GM21526 (cell line): Measurements from ENCODE around the gene RAB6A.

ENCODE experiments used
- ATAC-seq: cut with Tn5 transposase; IDR thresholded peaks from one replicate; pipeline ENCODE4 v1.9.1; 2021; ENCODE audit warnings: moderate library complexity; ENCODE audit not compliant: unreplicated experiment, low FRiP score

The RAB6A gene

GRCh38 chr11:73659961-73660360 lies 100.9 kb downstream of the RAB6A start:
- no peak for ATAC-seq

- no peak for ATAC-seq
Measured at GRCh38 chr11:73656985-73657384, 103.9 kb downstream of the RAB6A start.

GRCh38 chr11:73655686-73656085 lies 105.2 kb downstream of the RAB6A start:
- ATAC-seq: no peak

- no peak for ATAC-seq
Measured at GRCh38 chr11:73654482-73655021, 106.3 kb downstream of the RAB6A start.

GRCh38 chr11:73653996-73654395 lies 106.9 kb downstream of the RAB6A start:
- no peak for ATAC-seq

- no peak for ATAC-seq
Measured at GRCh38 chr11:73652856-73653559, 107.9 kb downstream of the RAB6A start.

- no peak for ATAC-seq
Measured at GRCh38 chr11:73652046-73652730, 108.7 kb downstream of the RAB6A start.

- ATAC-seq: no peak
Measured at GRCh38 chr11:73651661-73652045, 109.2 kb downstream of the RAB6A start.

GRCh38 chr11:73651252-73651651 lies 109.6 kb downstream of the RAB6A start:
- ATAC-seq: no peak

- no peak for ATAC-seq
Measured at GRCh38 chr11:73650400-73650799, 110.5 kb downstream of the RAB6A start.

GRCh38 chr11:73649206-73649605 lies 111.7 kb downstream of the RAB6A start:
- ATAC-seq: no peak

- no peak for ATAC-seq
Measured at GRCh38 chr11:73648571-73649046, 112.3 kb downstream of the RAB6A start.

GRCh38 chr11:73648121-73648520 lies 112.8 kb downstream of the RAB6A start:
- no peak for ATAC-seq

GRCh38 chr11:73647459-73648100 lies 113.3 kb downstream of the RAB6A start:
- no peak for ATAC-seq

GRCh38 chr11:73645972-73646631 lies 114.8 kb downstream of the RAB6A start, which contains the start of gene PLEKHB1:
Gene PLEKHB1, plus strand, starts transcription at chr11:73646581. Its CDS starts 28 bp downstream, at chr11:73646609.
- ATAC-seq: no peak

GRCh38 chr11:73645121-73645969 lies 115.5 kb downstream of the RAB6A start:
- ATAC-seq: no peak

GRCh38 chr11:73641668-73642067 lies 119.2 kb downstream of the RAB6A start:
- no peak for ATAC-seq

- no peak for ATAC-seq
Measured at GRCh38 chr11:73640592-73640991, 120.3 kb downstream of the RAB6A start.

- ATAC-seq: no peak
Measured at GRCh38 chr11:73637012-73637411, 123.9 kb downstream of the RAB6A start.

- no peak for ATAC-seq
Measured at GRCh38 chr11:73636249-73636648, 124.6 kb downstream of the RAB6A start.
